K562 (cell line): ENCODE results near the gene NLK. TPM values are rescaled to one million over a fixed set of nuclear protein-coding genes. Genes with fewer than 3 reads are reported as not detected.

Experiments used
- ATF1 ChIP-seq, 2 experiments: fragments of 450-650 bp in 1 of 2; IDR thresholded peaks; 2 replicates each; pipeline ENCODE4 v1.6.1; 2016; ENCODE audit warnings: missing compliant biosample characterization in 1 of 2, missing genetic modification characterization in 1 of 2
- CBX3 ChIP-seq, 2 experiments: IDR thresholded peaks; 1 replicate in 1 of 2; 2 replicates in 1 of 2; pipeline ENCODE4 v1.6.1; 2012; ENCODE audit warnings: inconsistent platforms in 2 of 2, low read length in 2 of 2, borderline replicate concordance in 1 of 2, control low read depth in 1 of 2
- CXXC5 ChIP-seq: fragments of 250-450 bp; sonication (Bioruptor Pico); IDR thresholded peaks from 2 replicates; pipeline ENCODE4 v1.8.0; 2022; ENCODE audit warnings: inconsistent platforms, mild to moderate bottlenecking, moderate library complexity
- FOXM1 ChIP-seq, 2 experiments: fragments of 450-650 bp in 1 of 2; sonication (generic) in 1 of 2; formaldehyde crosslinking in 1 of 2; IDR thresholded peaks; 2 replicates each; pipeline versions ENCODE4 v1.6.1 to v1.9.0; 2017 to 2022; ENCODE audit warnings: low read depth in 2 of 2, mild to moderate bottlenecking in 2 of 2, missing genetic modification reagents in 1 of 2, moderate library complexity in 1 of 2
- HDAC3 ChIP-seq: fragments of 450-650 bp; IDR thresholded peaks from 2 replicates; pipeline ENCODE4 v1.6.1; 2018; ENCODE audit warnings: borderline replicate concordance, mild to moderate bottlenecking, moderate library complexity; ENCODE audit not compliant: partially characterized antibody
- JUND ChIP-seq, 2 experiments: IDR thresholded peaks; 2 replicates in 1 of 2; 3 replicates in 1 of 2; pipeline ENCODE4 v1.6.1; 2011; ENCODE audit warnings: borderline replicate concordance in 2 of 2, low read depth in 2 of 2, low read length in 2 of 2, improper control_type of control experiment in 1 of 2, missing biosample characterization in 1 of 2, missing genetic modification characterization in 1 of 2, missing genetic modification reagents in 1 of 2
- MTA1 ChIP-seq: fragments of 450-650 bp; IDR thresholded peaks from 2 replicates; pipeline ENCODE4 v1.6.1; 2017; ENCODE audit warnings: borderline replicate concordance
- NONO ChIP-seq, 2 experiments: fragments of 200-400 bp in 1 of 2; fragments of 450-650 bp in 1 of 2; formaldehyde crosslinking in 1 of 2; IDR thresholded peaks; 2 replicates each; pipeline ENCODE4 v1.6.1; 2017; ENCODE audit warnings: low read depth in 2 of 2, mild to moderate bottlenecking in 2 of 2, moderate library complexity in 2 of 2, low read length in 1 of 2
- NR2C1 ChIP-seq, 2 experiments: fragments of 450-650 bp; IDR thresholded peaks; 2 replicates each; pipeline ENCODE4 v1.6.1; 2017; ENCODE audit warnings: mild to moderate bottlenecking in 2 of 2, antibody characterized with exemption in 1 of 2, inconsistent platforms in 1 of 2, missing compliant biosample characterization in 1 of 2, missing genetic modification characterization in 1 of 2
- NR2C2 ChIP-seq, 2 experiments: fragments of 200-800 bp in 1 of 2; sonication (Bioruptor generic) in 1 of 2; sonication (generic) in 1 of 2; formaldehyde crosslinking in 1 of 2; IDR thresholded peaks; 2 replicates each; pipeline versions ENCODE4 v1.6.1 to v1.8.0; 2016 to 2022; ENCODE audit warnings: mild to moderate bottlenecking in 1 of 2, missing compliant biosample characterization in 1 of 2, missing genetic modification characterization in 1 of 2, missing genetic modification reagents in 1 of 2
- PCBP2 ChIP-seq: fragments of 200-400 bp; formaldehyde crosslinking; IDR thresholded peaks from 2 replicates; pipeline ENCODE4 v1.6.1; 2018; ENCODE audit warnings: low read length, low read depth, mild to moderate bottlenecking, moderate library complexity; ENCODE audit not compliant: poor library complexity, severe bottlenecking
- POLR2H ChIP-seq: IDR thresholded peaks from 2 replicates; pipeline ENCODE4 v1.6.1; 2016; ENCODE audit warnings: missing genetic modification characterization, low read depth, mild to moderate bottlenecking, control low read depth, missing compliant biosample characterization, moderate library complexity
- RERE ChIP-seq: sonication (generic); formaldehyde crosslinking; IDR thresholded peaks from 2 replicates; pipeline ENCODE4 v1.8.0; 2023; ENCODE audit warnings: missing genetic modification reagents, mild to moderate bottlenecking, borderline replicate concordance
- SIN3B ChIP-seq: fragments of 450-650 bp; IDR thresholded peaks from 2 replicates; pipeline ENCODE4 v1.6.1; 2017; ENCODE audit warnings: low read depth, mild to moderate bottlenecking, moderate library complexity
- SMARCA4 ChIP-seq: fragments of 450-650 bp; IDR thresholded peaks from 2 replicates; pipeline ENCODE4 v1.6.1; 2016
- SMARCC2 ChIP-seq: fragments of 450-650 bp; IDR thresholded peaks from 2 replicates; pipeline ENCODE4 v1.6.1; 2017; ENCODE audit warnings: antibody characterized with exemption, moderate library complexity, mild to moderate bottlenecking, low read depth
- SNAPC5 ChIP-seq: fragments of 250-450 bp; sonication (Bioruptor Pico); IDR thresholded peaks from 2 replicates; pipeline ENCODE4 v1.8.0; 2021; ENCODE audit warnings: moderate library complexity, mild to moderate bottlenecking, inconsistent platforms
- ZC3H11A ChIP-seq: IDR thresholded peaks from 2 replicates; pipeline ENCODE4 v1.6.1; 2012; ENCODE audit warnings: low read depth, low read length, improper control_type of control experiment
- ZNF408 ChIP-seq: fragments of 250-450 bp; sonication (Bioruptor Pico); IDR thresholded peaks from 2 replicates; pipeline ENCODE4 v1.4.0; 2020; ENCODE audit warnings: low read depth, mild to moderate bottlenecking, moderate library complexity
- ZNF511 ChIP-seq: sonication (generic); formaldehyde crosslinking; IDR thresholded peaks from 2 replicates; pipeline ENCODE4 v1.8.0; 2022; ENCODE audit warnings: mild to moderate bottlenecking, missing genetic modification reagents
- ZNF583 ChIP-seq: fragments of 250-450 bp; sonication (Bioruptor Pico); IDR thresholded peaks from 2 replicates; pipeline ENCODE4 v1.4.0; 2020
- polyA plus RNA-seq, 8 experiments: library from polyadenylated mRNA; depleted of rRNA in 4 of 8; stranded (reverse) in 5 of 8; unstranded in 3 of 8; fragments of >200 nt; fragmentation: Nextera tagmentation in 2 of 8; fragmentation: Illumina TruSeq in 1 of 8; extraction: Ambion mirVana in 2 of 8; extraction: Trizol in 1 of 8; gene quantifications; 2 replicates each; pipeline versions ENCODE4 v1.2.1 to v1.2.3, GENCODE V29; 2011 to 2014; ENCODE audit warnings: inconsistent platforms in 1 of 8, missing spikeins in 1 of 8
- total RNA-seq, 7 experiments: library from RNA; depleted of rRNA in 6 of 7; stranded (reverse); fragments of >200 nt in 6 of 7; fragmentation: Illumina TruSeq in 2 of 7; extraction: Trizol in 2 of 7; gene quantifications; 2 replicates each; pipeline versions ENCODE4 v1.2.1 to v1.2.3, GENCODE V29; 2011 to 2021; ENCODE audit warnings: low replicate concordance in 1 of 7

NLK gene
- total and polyA plus RNA-seq, 9 of the 15 experiments (the other 6 are each of a cell fraction or from before 2014, with no cell fraction given), result 10.9 to 59.6 (median 26.7) TPM

GRCh38 chr17:28189667-28190066 is 147.2 kb downstream of the NLK start (continued):
- TF ChIP-seq JUND (IDR thresholded peaks at IDR 0.05; ENCODE audit: borderline replicate concordance, low read depth, low read length) (no peak; the same call in 1 of the 2 replicates), JUND (tag; IDR thresholded peaks at IDR 0.05; ENCODE audit: borderline replicate concordance, low read depth, low read length) (no peak; the same call in 2 of the 3 replicates), ZC3H11A (no peak), POLR2H (tag) (0 out of 2 replicates have a peak, but pooled peaks have one; percentile 25), CXXC5 (CRISPR knock-in tag) (peak; percentile 54), SIN3B (no peak), NONO (IDR thresholded peaks at IDR 0.05; ENCODE audit: low read depth in 2 of 2, low read length in 1 of 2) (no peak), SMARCA4 (peak; percentile 90), RERE (CRISPR knock-in tag) (no peak), PCBP2 (no peak), ZNF583 (CRISPR knock-in tag) (no peak), MTA1 (peak; percentile 74; the same call in 1 of the 2 replicates), HDAC3 (no peak), FOXM1 (IDR thresholded peaks at IDR 0.05; ENCODE audit: low read depth) (peak; percentile 68; the same call in 1 of the 2 replicates), FOXM1 (CRISPR knock-in tag; IDR thresholded peaks at IDR 0.05; ENCODE audit: low read depth) (no peak), CBX3 (IDR thresholded peaks at IDR 0.05; ENCODE audit: borderline replicate concordance in 1 of 2, low read length in 2 of 2) (no peak), ZNF511 (no peak), SNAPC5 (CRISPR knock-in tag) (no peak), ZNF408 (CRISPR knock-in tag) (no peak), SMARCC2 (peak; percentile 82), ATF1 (CRISPR knock-in tag; IDR thresholded peaks at IDR 0.05) (no peak), ATF1 (tag; IDR thresholded peaks at IDR 0.05) (peak; percentile 28; the same call in 1 of the 2 replicates), NR2C1 (IDR thresholded peaks at IDR 0.05) (peak; percentile 74), NR2C1 (tag; IDR thresholded peaks at IDR 0.05) (peak; percentile 84), NR2C2 (CRISPR knock-in tag; IDR thresholded peaks at IDR 0.05) (no peak), NR2C2 (tag; IDR thresholded peaks at IDR 0.05) (peak; percentile 69)
